Activated T-helper 1 cell treated with anti-CD3 and anti-CD28 coated beads, Interleukin-12 subunit alpha, Interleukin-12 subunit beta, Interleukin-2, Interleukin-4 antibody, amounts not matched to agents 30 ng/mL and 10 ng/mL and 1 ng/mL, durations not matched to agents 14 hours and 24 hours and 36 hours (primary cell): Measurements from ENCODE around the gene MED25. TPM values are rescaled to one million over a fixed set of nuclear protein-coding genes. Genes with fewer than 3 reads are reported as not detected.
A peak's percentile ranks its signal among the peaks of the same experiment; 100 is the strongest.

Experiments used
- DNase-seq: peaks from one replicate; pipeline ENCODE4 v3.0.0; 2021; ENCODE audit warnings: low spot score
- H3K27ac Mint-ChIP-seq: one replicate; pipeline ENCODE4 v1.8.0; 2021; ENCODE audit warnings: mild to moderate bottlenecking, mixed read lengths
- H3K27me3 Mint-ChIP-seq: one replicate; pipeline ENCODE4 v1.8.0; 2022; ENCODE audit warnings: mild to moderate bottlenecking, moderate library complexity, mixed read lengths; ENCODE audit not compliant: insufficient read depth
- H3K36me3 Mint-ChIP-seq: one replicate; pipeline ENCODE4 v1.8.0; 2021; ENCODE audit warnings: low read depth, mixed read lengths
- H3K4me1 Mint-ChIP-seq: one replicate; pipeline ENCODE4 v1.8.0; 2021; ENCODE audit warnings: low read depth, mixed read lengths
- H3K4me3 Mint-ChIP-seq: one replicate; pipeline ENCODE4 v1.8.0; 2021; ENCODE audit warnings: mild to moderate bottlenecking, moderate library complexity, mixed read lengths
- H3K9me3 Mint-ChIP-seq: one replicate; pipeline ENCODE4 v1.8.0; 2021; ENCODE audit warnings: mixed read lengths
- intact Hi-C: fragments of 100-400 bp; cut with micrococcal nuclease; formaldehyde crosslinking; loops from one replicate; pipeline ENCODE4 v1.15.1; 2024
- total RNA-seq: library from RNA; stranded (reverse); gene quantifications from 2 replicates; pipeline ENCODE4 v1.2.3, GENCODE V29; 2022

The MED25 gene
- total RNA-seq, 1 donor from 2014 or later = 54.2 TPM

DNA sequence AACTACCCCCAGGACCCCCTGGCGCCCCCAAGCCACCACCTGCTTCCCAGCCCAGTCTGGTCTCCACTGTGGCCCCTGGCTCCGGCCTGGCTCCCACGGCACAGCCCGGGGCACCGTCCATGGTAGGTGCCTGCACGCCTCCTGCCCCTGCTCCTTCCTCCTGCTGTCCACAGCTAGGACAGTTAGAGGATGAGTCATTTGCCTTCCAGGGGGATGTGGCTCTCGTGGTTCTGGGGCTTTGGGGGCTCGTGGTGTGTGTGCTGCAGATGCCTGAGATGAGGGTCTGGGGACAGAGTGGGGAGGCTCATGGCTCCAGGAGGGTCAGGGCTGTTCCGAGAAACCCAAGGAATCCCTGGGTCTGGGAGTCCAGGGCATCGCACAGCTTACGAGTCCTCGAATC is 12.7 kb downstream of the MED25 start:
- peaks cover 23% of the 10 kb centered on the region for H3K36me3 Mint-ChIP-seq
- no peak for DNase-seq

GRCh38 chr19:49831592-49831991 is 13.5 kb downstream of the MED25 start:
- no peak overlapping the region for H3K4me3 Mint-ChIP-seq
- no peaks in the 10 kb centered on the region for H3K27me3 Mint-ChIP-seq
- no peaks in the 10 kb centered on the region for H3K9me3 Mint-ChIP-seq
- H3K4me1 Mint-ChIP-seq = no peaks in the 10 kb centered on the region
- peaks cover 21% of the 10 kb centered on the region for H3K36me3 Mint-ChIP-seq
- H3K27ac Mint-ChIP-seq = no peak overlapping the region
- intact Hi-C loops = no loop called here
- DNase-seq = no peak

More for the DNA sequence above, 12.7 kb downstream of the MED25 start:
- H3K4me1 Mint-ChIP-seq = no peaks in the 10 kb centered on the region
- no peaks in the 10 kb centered on the region for H3K27me3 Mint-ChIP-seq
- no peak overlapping the region for H3K4me3 Mint-ChIP-seq
- no peaks in the 10 kb centered on the region for H3K9me3 Mint-ChIP-seq
- no peak overlapping the region for H3K27ac Mint-ChIP-seq
- intact Hi-C loops = no loop called here

GRCh38 chr19:49832556-49832955 is 14.5 kb downstream of the MED25 start:
- Mint-ChIP-seq H3K27ac (no peak overlapping the region), H3K4me3 (no peak overlapping the region)

GRCh38 chr19:49833599-49833998 is 15.5 kb downstream of the MED25 start:
- no peaks in the 10 kb centered on the region for H3K27me3 Mint-ChIP-seq
- no peak for DNase-seq
- no peak overlapping the region for H3K4me3 Mint-ChIP-seq
- no peak overlapping the region for H3K27ac Mint-ChIP-seq
- H3K4me1 Mint-ChIP-seq = no peaks in the 10 kb centered on the region
- peaks cover 26% of the 10 kb centered on the region for H3K36me3 Mint-ChIP-seq
- H3K9me3 Mint-ChIP-seq = no peaks in the 10 kb centered on the region
- intact Hi-C loops = no loop called here

More at GRCh38 chr19:49832556-49832955, 14.5 kb downstream of the MED25 start:
- intact Hi-C loops = no loop called here
- no peak for DNase-seq
- Mint-ChIP-seq H3K27me3 (no peaks in the 10 kb centered on the region), H3K4me1 (no peaks in the 10 kb centered on the region), H3K36me3 (peaks cover 21% of the 10 kb centered on the region), H3K9me3 (no peaks in the 10 kb centered on the region)

DNA sequence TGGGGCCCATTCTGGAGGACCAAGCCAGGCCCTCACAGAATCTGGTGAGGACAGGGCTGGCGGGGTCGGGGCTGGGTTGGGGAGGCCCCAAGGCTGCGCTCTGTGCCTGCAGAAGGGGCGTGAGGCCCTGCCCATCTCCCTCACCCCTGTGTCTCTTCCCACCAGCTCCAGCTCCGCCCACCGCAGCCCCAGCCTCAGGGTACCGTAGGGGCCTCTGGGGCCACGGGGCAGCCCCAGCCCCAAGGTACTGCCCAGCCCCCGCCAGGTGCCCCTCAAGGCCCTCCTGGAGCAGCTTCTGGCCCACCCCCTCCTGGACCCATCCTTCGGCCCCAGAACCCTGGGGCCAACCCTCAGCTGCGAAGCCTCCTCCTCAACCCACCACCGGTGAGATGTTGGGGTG is 17.5 kb downstream of the MED25 start:
- Mint-ChIP-seq H3K36me3 (peaks cover 36% of the 10 kb centered on the region), H3K4me1 (no peaks in the 10 kb centered on the region), H3K4me3 (no peak overlapping the region), H3K9me3 (no peaks in the 10 kb centered on the region), H3K27ac (no peak overlapping the region), H3K27me3 (no peaks in the 10 kb centered on the region)
- intact Hi-C loops = no loop called here
- DNase-seq = no peak

- Mint-ChIP-seq H3K27me3 (no peaks in the 10 kb centered on the region), H3K9me3 (no peaks in the 10 kb centered on the region), H3K36me3 (peaks cover 38% of the 10 kb centered on the region), H3K4me1 (no peaks in the 10 kb centered on the region), H3K4me3 (no peak overlapping the region), H3K27ac (no peak overlapping the region)
- DNase-seq = no peak
- intact Hi-C loops = no loop called here
Observed at GRCh38 chr19:49836176-49837008, 18.3 kb downstream of the MED25 start.

- intact Hi-C loops = no loop called here
- Mint-ChIP-seq H3K4me1 (no peaks in the 10 kb centered on the region), H3K36me3 (peaks cover 38% of the 10 kb centered on the region), H3K27ac (no peak overlapping the region), H3K27me3 (no peaks in the 10 kb centered on the region), H3K4me3 (no peak overlapping the region), H3K9me3 (no peaks in the 10 kb centered on the region)
- no peak for DNase-seq
Observed at GRCh38 chr19:49837009-49837310, 18.9 kb downstream of the MED25 start.

DNA sequence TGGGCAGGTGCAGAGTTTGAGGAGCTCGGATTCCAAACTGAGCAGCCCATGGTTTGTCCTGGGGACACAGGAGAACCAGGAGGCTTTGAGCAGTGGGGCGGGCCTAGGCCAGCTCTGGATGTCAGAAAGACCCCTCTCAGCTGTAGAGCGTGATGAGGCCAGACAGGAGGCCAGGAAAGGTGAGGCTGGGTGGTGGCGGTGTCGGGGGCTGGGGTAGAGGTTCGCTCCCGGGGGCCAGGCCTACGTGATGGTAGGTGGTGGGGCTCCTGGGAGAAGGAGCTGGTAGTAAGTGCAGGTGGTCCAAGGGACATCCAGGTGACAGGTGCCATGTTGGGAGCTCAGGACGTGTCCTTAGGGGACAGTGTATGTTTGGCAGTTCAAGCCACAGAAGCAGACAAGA is 19.3 kb downstream of the MED25 start:
- Mint-ChIP-seq H3K9me3 (no peaks in the 10 kb centered on the region), H3K4me1 (no peaks in the 10 kb centered on the region), H3K27me3 (no peaks in the 10 kb centered on the region), H3K4me3 (no peak overlapping the region), H3K36me3 (peaks cover 34% of the 10 kb centered on the region), H3K27ac (peak overlapping the region; percentile 29)
- DNase-seq = no peak
- intact Hi-C loops = no loop called here

DNA sequence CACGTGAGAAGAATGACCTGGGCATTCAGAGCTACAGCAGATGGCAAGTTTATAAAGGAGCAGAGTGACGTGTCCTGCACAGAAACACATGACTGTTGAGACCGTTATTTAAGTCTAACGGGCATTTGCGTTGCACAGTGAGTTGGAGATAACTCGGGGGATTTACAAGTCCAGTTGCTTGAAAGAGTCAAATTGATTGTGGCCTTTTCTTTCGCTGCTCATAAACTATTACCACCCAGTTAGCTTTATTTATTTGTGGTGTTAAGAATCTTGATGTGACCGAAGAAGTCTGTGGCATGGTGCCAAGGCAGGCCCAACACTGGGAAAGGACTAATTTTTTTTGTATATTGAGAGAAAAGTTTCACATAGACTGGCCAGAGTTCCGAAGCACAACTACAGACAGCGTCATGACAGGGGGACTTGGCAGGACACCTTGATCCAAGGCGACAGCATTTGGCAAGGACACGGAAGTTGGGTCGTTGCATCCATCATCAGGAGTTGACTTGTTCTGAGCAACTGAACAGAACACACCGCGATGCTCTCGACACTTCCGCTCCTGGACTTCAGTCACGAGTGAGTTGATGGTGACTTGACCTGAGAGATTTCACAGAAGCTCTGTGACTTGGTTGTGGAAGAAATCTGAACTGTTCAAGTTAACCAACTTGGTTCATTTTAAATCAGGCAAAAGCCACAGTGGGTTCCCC is 20.9 kb downstream of the MED25 start:
- intact Hi-C loops = no loop called here
- H3K9me3 Mint-ChIP-seq = no peaks in the 10 kb centered on the region
- no peaks in the 10 kb centered on the region for H3K27me3 Mint-ChIP-seq

DNA sequence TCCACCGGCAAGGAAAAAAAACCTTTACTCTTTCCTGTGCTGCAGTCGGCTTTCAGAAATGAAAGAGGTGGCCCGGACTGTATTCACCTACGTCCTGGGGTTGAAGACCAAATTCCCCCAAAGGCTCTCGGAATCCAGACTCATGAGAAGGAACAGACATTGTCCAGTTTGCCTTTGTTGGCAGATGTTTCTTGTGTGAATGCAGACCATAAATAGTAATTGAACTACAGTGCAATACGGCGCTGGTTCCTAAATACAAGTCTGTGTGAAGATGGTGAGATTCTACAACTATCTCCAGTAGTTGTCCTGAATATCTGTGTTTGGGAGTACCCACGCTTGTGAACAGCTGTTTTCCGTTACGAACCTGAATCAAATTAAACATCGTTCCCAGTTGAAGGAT is 21.6 kb downstream of the MED25 start:
- no peak overlapping the region for H3K27ac Mint-ChIP-seq
- H3K27me3 Mint-ChIP-seq = no peaks in the 10 kb centered on the region
- no peak overlapping the region for H3K4me3 Mint-ChIP-seq
- H3K4me1 Mint-ChIP-seq = no peaks in the 10 kb centered on the region
- peaks cover 25% of the 10 kb centered on the region for H3K36me3 Mint-ChIP-seq
- no peak for DNase-seq
- H3K9me3 Mint-ChIP-seq = no peaks in the 10 kb centered on the region
- intact Hi-C loops = no loop called here

More for the DNA sequence above, 20.9 kb downstream of the MED25 start:
- DNase-seq = no peak
- no peaks in the 10 kb centered on the region for H3K4me1 Mint-ChIP-seq
- peaks cover 27% of the 10 kb centered on the region for H3K36me3 Mint-ChIP-seq
- H3K27ac Mint-ChIP-seq = no peak overlapping the region
- H3K4me3 Mint-ChIP-seq = no peak overlapping the region

- H3K27ac Mint-ChIP-seq = no peak overlapping the region
- no peak overlapping the region for H3K4me3 Mint-ChIP-seq
- DNase-seq = no peak
- intact Hi-C loops = no loop called here
- H3K36me3 Mint-ChIP-seq = peaks cover 23% of the 10 kb centered on the region
- H3K9me3 Mint-ChIP-seq = no peaks in the 10 kb centered on the region
- H3K27me3 Mint-ChIP-seq = no peaks in the 10 kb centered on the region
- no peaks in the 10 kb centered on the region for H3K4me1 Mint-ChIP-seq
Observed at GRCh38 chr19:49840321-49840720, 22.2 kb downstream of the MED25 start.

DNA sequence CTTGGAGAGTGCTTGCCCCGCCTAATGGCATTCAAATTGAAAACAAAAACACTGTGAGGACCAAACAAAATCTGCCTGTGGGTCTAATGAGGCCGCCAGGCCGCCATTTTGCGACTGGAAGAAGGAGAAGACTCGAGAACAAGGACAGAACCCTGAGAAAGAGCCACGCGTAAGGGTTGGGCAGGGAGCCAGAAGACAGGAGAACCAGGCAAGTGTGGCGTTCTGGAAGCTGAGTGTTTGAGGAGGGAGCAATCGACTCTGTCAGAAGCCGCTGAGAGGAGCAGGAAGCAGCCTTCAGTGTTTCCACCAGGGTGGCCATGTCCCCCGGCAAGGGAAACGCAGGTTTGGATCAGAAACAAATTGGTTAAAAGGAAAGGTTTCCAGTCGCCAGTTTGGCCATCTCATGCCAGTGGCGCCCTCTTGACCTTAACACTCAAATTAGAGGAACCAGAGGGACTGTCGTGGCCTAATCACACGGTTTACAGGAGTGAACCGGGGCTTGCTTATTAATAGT is 22.7 kb downstream of the MED25 start:
- no peaks in the 10 kb centered on the region for H3K27me3 Mint-ChIP-seq
- H3K27ac Mint-ChIP-seq = no peak overlapping the region
- no peak overlapping the region for H3K4me3 Mint-ChIP-seq
- no peaks in the 10 kb centered on the region for H3K9me3 Mint-ChIP-seq
- intact Hi-C loops = no loop called here
- DNase-seq = no peak
- peaks cover 23% of the 10 kb centered on the region for H3K36me3 Mint-ChIP-seq
- no peaks in the 10 kb centered on the region for H3K4me1 Mint-ChIP-seq

- Mint-ChIP-seq H3K4me3 (no peak overlapping the region), H3K27ac (no peak overlapping the region), H3K36me3 (peaks cover 15% of the 10 kb centered on the region), H3K4me1 (peaks cover 4% of the 10 kb centered on the region), H3K9me3 (no peaks in the 10 kb centered on the region), H3K27me3 (no peaks in the 10 kb centered on the region)
- intact Hi-C loops = no loop called here
- DNase-seq = no peak
Observed at GRCh38 chr19:49843265-49843664, 25.2 kb downstream of the MED25 start.
